Measurements from ENCODE around the gene EYA3. TPM values are rescaled to one million over a fixed set of nuclear protein-coding genes. Genes with fewer than 3 reads are reported as not detected.

The EYA3 gene
- total and polyA plus RNA-seq, 2 of the 8 experiments (the other 6 are each of a cell fraction or from before 2014, with no cell fraction given): 15.0 to 33.9 TPM

- TF ChIP-seq ATF2 (IDR thresholded peaks at IDR 0.05; ENCODE audit: low read length) (no peak), KDM1A (IDR thresholded peaks at IDR 0.05; ENCODE audit: borderline replicate concordance, low read length) (no peak), SAP30 (IDR thresholded peaks at IDR 0.05; ENCODE audit: insufficient read depth, insufficient replicate concordance, low read length) (no peak)
Measured at GRCh38 chr1:28064064-28064463, 24.3 kb downstream of the EYA3 start (continued).

Measured in H1 (cell line).